ENCODE results near the gene UQCRH.

DNA sequence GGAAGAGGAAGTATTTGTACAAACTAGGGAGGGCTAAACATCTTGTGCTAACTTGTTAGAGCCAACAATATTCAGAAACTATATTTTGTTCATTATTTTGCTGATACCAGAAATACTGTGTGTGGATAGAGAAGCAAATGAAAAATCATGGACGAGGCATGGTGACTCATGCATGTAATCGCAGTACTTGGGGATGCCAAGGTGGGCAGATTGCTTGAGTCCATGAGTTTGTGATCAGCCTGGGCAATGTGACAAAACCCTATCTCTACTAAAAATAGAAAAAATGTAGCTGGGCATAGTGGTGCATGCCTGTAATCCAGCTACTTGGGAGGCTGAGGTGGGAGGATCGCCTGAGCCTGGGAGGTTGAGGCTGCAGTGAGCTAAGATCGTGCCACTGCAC lies 13.5 kb upstream of the UQCRH start:
- TF ChIP-seq GATA2 (IDR thresholded peaks at IDR 0.05; ENCODE audit: low read depth, low read length), result no peak
- TF ChIP-seq GATA3 (IDR thresholded peaks at IDR 0.05; ENCODE audit: low read depth, low read length), result no peak

Data from SH-SY5Y (cell line).